Measurements from ENCODE around the gene B3GALT6. TPM values are rescaled to one million over a fixed set of nuclear protein-coding genes. Genes with fewer than 3 reads are reported as not detected.
A peak's percentile ranks its signal among the peaks of the same experiment; 100 is the strongest.
"Not testable (repeated sequence)": the region's sequence is repeated elsewhere in the genome, so short reads cannot be mapped to it uniquely, and the experiment has no call there.

Gene B3GALT6
- total RNA-seq, 2 donors from 2014 or later: 18.4 to 35.6 TPM

GRCh38 chr1:1185101-1185765 is 46.8 kb upstream of the B3GALT6 start:
- ATAC-seq (no peak), DNase-seq (peak in 1 of 4 donors; percentile 3)
- intact Hi-C loops (cut with DNase I): no loop called here
- no peak overlapping the region for H3K4me3 ChIP-seq
- H3K9me3 ChIP-seq: no peaks in the 10 kb centered on the region
- TF ChIP-seq CTCF (IDR thresholded peaks at IDR 0.05): no peak
- TF ChIP-seq POLR2A (IDR thresholded peaks at IDR 0.05): no peak
- no peak overlapping the region for H3K27ac ChIP-seq
- H3K36me3 ChIP-seq (replicated peaks in 1 of 2; ENCODE audit: insufficient read depth in 1 of 2, low read depth in 2 of 2): no peaks in the 10 kb centered on the region
- no peaks in the 10 kb centered on the region for H3K4me1 ChIP-seq
- WGBS, 2 donors: 88 to 96% methylated on average over 7 to 27 of the region's 31 CpGs
- no peaks in the 10 kb centered on the region for H3K27me3 ChIP-seq

GRCh38 chr1:1187938-1188337 is 44.1 kb upstream of the B3GALT6 start:
- no peak for TF ChIP-seq CTCF (IDR thresholded peaks at IDR 0.05)
- DNase-seq: no peak
- Histone ChIP-seq H3K27me3 (no peaks in the 10 kb centered on the region), H3K36me3 (replicated peaks in 1 of 2; ENCODE audit: insufficient read depth in 1 of 2, low read depth in 2 of 2) (no peaks in the 10 kb centered on the region), H3K4me1 (no peaks in the 10 kb centered on the region), H3K4me3 (no peak overlapping the region), H3K27ac (no peak overlapping the region), H3K9me3 (no peaks in the 10 kb centered on the region)
- ATAC-seq: no peak
- intact Hi-C loops (cut with DNase I): no loop called here

GRCh38 chr1:1189111-1189510 is 42.9 kb upstream of the B3GALT6 start:
- no peaks in the 10 kb centered on the region for H3K4me1 ChIP-seq
- H3K27me3 ChIP-seq: no peaks in the 10 kb centered on the region
- H3K4me3 ChIP-seq: no peak overlapping the region
- no peak overlapping the region for H3K27ac ChIP-seq
- TF ChIP-seq CTCF (IDR thresholded peaks at IDR 0.05) (no peak), POLR2A (IDR thresholded peaks at IDR 0.05) (no peak)
- no peaks in the 10 kb centered on the region for H3K36me3 ChIP-seq (replicated peaks in 1 of 2; ENCODE audit: insufficient read depth in 1 of 2, low read depth in 2 of 2)
- DNase-seq (no peak), ATAC-seq (no peak)
- 78 to 82% methylated on average over 5 of the region's 5 CpGs for WGBS, 2 donors
- intact Hi-C loops (cut with DNase I): no loop called here
- no peaks in the 10 kb centered on the region for H3K9me3 ChIP-seq

- H3K4me1 ChIP-seq: no peaks in the 10 kb centered on the region
- no peaks in the 10 kb centered on the region for H3K36me3 ChIP-seq (replicated peaks in 1 of 2; ENCODE audit: insufficient read depth in 1 of 2, low read depth in 2 of 2)
- no peaks in the 10 kb centered on the region for H3K9me3 ChIP-seq
- DNase-seq (no peak), ATAC-seq (no peak)
- no peaks in the 10 kb centered on the region for H3K27me3 ChIP-seq
- WGBS, 2 donors: 92 to 95% methylated on average over 11 of the region's 11 CpGs
- no peak overlapping the region for H3K27ac ChIP-seq
- intact Hi-C loops (cut with DNase I): no loop called here
- TF ChIP-seq CTCF (IDR thresholded peaks at IDR 0.05) (no peak), POLR2A (IDR thresholded peaks at IDR 0.05) (no peak)
- no peak overlapping the region for H3K4me3 ChIP-seq
Observed at GRCh38 chr1:1191734-1192133, 40.3 kb upstream of the B3GALT6 start.

GRCh38 chr1:1194723-1195122 is 37.3 kb upstream of the B3GALT6 start:
- Histone ChIP-seq H3K27ac (no peak overlapping the region), H3K4me3 (no peak overlapping the region), H3K36me3 (replicated peaks in 1 of 2; ENCODE audit: insufficient read depth in 1 of 2, low read depth in 2 of 2) (no peaks in the 10 kb centered on the region), H3K27me3 (no peaks in the 10 kb centered on the region), H3K4me1 (no peaks in the 10 kb centered on the region), H3K9me3 (no peaks in the 10 kb centered on the region)
- no peak for DNase-seq
- intact Hi-C loops (cut with DNase I): no loop called here
- TF ChIP-seq CTCF (IDR thresholded peaks at IDR 0.05) (no peak), POLR2A (IDR thresholded peaks at IDR 0.05) (no peak)
- WGBS, 2 donors: 95 to 96% methylated on average over 3 of the region's 3 CpGs
- no peak for ATAC-seq

GRCh38 chr1:1195726-1196125 is 36.3 kb upstream of the B3GALT6 start:
- 97 to 98% methylated on average over 5 to 6 of the region's 6 CpGs for WGBS, 2 donors
- H3K9me3 ChIP-seq; DNase-seq; H3K36me3 ChIP-seq (replicated peaks in 1 of 2; ENCODE audit: insufficient read depth in 1 of 2, low read depth in 2 of 2); H3K27ac ChIP-seq; intact Hi-C loops (cut with DNase I); H3K27me3 ChIP-seq; H3K4me1 ChIP-seq; H3K4me3 ChIP-seq; ATAC-seq: not testable (repeated sequence)

Measured in body of pancreas (tissue), 4 donors.